ENCODE results near the gene OSBPL9. TPM values are rescaled to one million over a fixed set of nuclear protein-coding genes. Genes with fewer than 3 reads are reported as not detected.

The OSBPL9 gene
- total RNA-seq, 1 donor from 2014 or later: 103 TPM

GRCh38 chr1:51578383-51579109 lies 38.3 kb upstream of the OSBPL9 start:
- no peak overlapping the region for H3K27ac Mint-ChIP-seq
- TF ChIP-seq CTCF (IDR thresholded peaks at IDR 0.05; ENCODE audit: unreplicated experiment): no peak
- DNase-seq (ENCODE audit: low spot score in 2 of 2, unreplicated experiment in 2 of 2): no peak
- H3K36me3 Mint-ChIP-seq: no peaks in the 10 kb centered on the region
- no peak overlapping the region for H3K4me3 Mint-ChIP-seq
- no peaks in the 10 kb centered on the region for H3K27me3 Mint-ChIP-seq (ENCODE audit: low read depth)
- no peaks in the 10 kb centered on the region for H3K9me3 Mint-ChIP-seq
- H3K4me1 Mint-ChIP-seq: peaks cover 5% of the 10 kb centered on the region

- no peaks in the 10 kb centered on the region for H3K4me1 Mint-ChIP-seq
- no peaks in the 10 kb centered on the region for H3K27me3 Mint-ChIP-seq (ENCODE audit: low read depth)
- no peaks in the 10 kb centered on the region for H3K36me3 Mint-ChIP-seq
- H3K4me3 Mint-ChIP-seq: no peak overlapping the region
- DNase-seq (ENCODE audit: low spot score in 2 of 2, unreplicated experiment in 2 of 2): no peak
- H3K27ac Mint-ChIP-seq: no peak overlapping the region
- TF ChIP-seq CTCF (IDR thresholded peaks at IDR 0.05; ENCODE audit: unreplicated experiment): no peak
- no peaks in the 10 kb centered on the region for H3K9me3 Mint-ChIP-seq
Measured at GRCh38 chr1:51581238-51581637, 35.7 kb upstream of the OSBPL9 start.

GRCh38 chr1:51583532-51583931 lies 33.4 kb upstream of the OSBPL9 start:
- no peak for DNase-seq (ENCODE audit: low spot score in 2 of 2, unreplicated experiment in 2 of 2)
- H3K9me3 Mint-ChIP-seq: no peaks in the 10 kb centered on the region

GRCh38 chr1:51584021-51584420 lies 32.9 kb upstream of the OSBPL9 start:
- no peak for DNase-seq (ENCODE audit: low spot score in 2 of 2, unreplicated experiment in 2 of 2)
- no peaks in the 10 kb centered on the region for H3K9me3 Mint-ChIP-seq
- no peak overlapping the region for H3K4me3 Mint-ChIP-seq
- TF ChIP-seq CTCF (IDR thresholded peaks at IDR 0.05; ENCODE audit: unreplicated experiment): no peak
- no peaks in the 10 kb centered on the region for H3K27me3 Mint-ChIP-seq (ENCODE audit: low read depth)
- H3K36me3 Mint-ChIP-seq: no peaks in the 10 kb centered on the region
- no peaks in the 10 kb centered on the region for H3K4me1 Mint-ChIP-seq
- no peak overlapping the region for H3K27ac Mint-ChIP-seq

More at GRCh38 chr1:51583532-51583931, 33.4 kb upstream of the OSBPL9 start:
- no peak for TF ChIP-seq CTCF (IDR thresholded peaks at IDR 0.05; ENCODE audit: unreplicated experiment)
- Mint-ChIP-seq H3K4me1 (no peaks in the 10 kb centered on the region), H3K4me3 (no peak overlapping the region), H3K27ac (no peak overlapping the region), H3K27me3 (ENCODE audit: low read depth) (no peaks in the 10 kb centered on the region), H3K36me3 (no peaks in the 10 kb centered on the region)

GRCh38 chr1:51592711-51593110 lies 24.2 kb upstream of the OSBPL9 start:
- Mint-ChIP-seq H3K4me3 (no peak overlapping the region), H3K27me3 (ENCODE audit: low read depth) (no peaks in the 10 kb centered on the region), H3K9me3 (no peaks in the 10 kb centered on the region), H3K36me3 (no peaks in the 10 kb centered on the region), H3K27ac (no peak overlapping the region), H3K4me1 (no peaks in the 10 kb centered on the region)
- no peak for DNase-seq (ENCODE audit: low spot score in 2 of 2, unreplicated experiment in 2 of 2)
- TF ChIP-seq CTCF (IDR thresholded peaks at IDR 0.05; ENCODE audit: unreplicated experiment): no peak

All from mesothelial cell of epicardium (in vitro differentiated cells).